VCaP (cell line): ENCODE measurements around the gene MPPED2.

ENCODE experiments used
- H3K27ac ChIP-seq: fragments of 450-650 bp; 2 replicates; pipeline ENCODE4 v1.5.1; 2017
- CTCF ChIP-seq: fragments of 450-650 bp; conservative IDR thresholded peaks from 2 replicates; pipeline ENCODE4 v1.5.1; 2017; ENCODE audit warnings: mild to moderate bottlenecking, moderate library complexity

Gene MPPED2

GRCh38 chr11:30453705-30454104 lies 132.4 kb downstream of the MPPED2 start:
- H3K27ac ChIP-seq: peak overlapping the region; percentile 30; the same call in 1 of the 2 replicates
- TF ChIP-seq CTCF: no peak

- H3K27ac ChIP-seq: peak overlapping the region; percentile 30
- TF ChIP-seq CTCF: no peak
Observed at GRCh38 chr11:30452842-30453241, 133.3 kb downstream of the MPPED2 start.

- peak overlapping the region; percentile 30 for H3K27ac ChIP-seq
- no peak for TF ChIP-seq CTCF
Observed at GRCh38 chr11:30452114-30452513, 134.0 kb downstream of the MPPED2 start.

- TF ChIP-seq CTCF: no peak
- no peak overlapping the region for H3K27ac ChIP-seq
Observed at GRCh38 chr11:30451626-30452025, 134.5 kb downstream of the MPPED2 start.

- no peak for TF ChIP-seq CTCF
- H3K27ac ChIP-seq: no peak overlapping the region
Observed at GRCh38 chr11:30451167-30451566, 135.0 kb downstream of the MPPED2 start.

- no peak for TF ChIP-seq CTCF
- H3K27ac ChIP-seq: no peak overlapping the region
Observed at GRCh38 chr11:30447058-30447640, 139.0 kb downstream of the MPPED2 start.

- no peak for TF ChIP-seq CTCF
- no peak overlapping the region for H3K27ac ChIP-seq
Observed at GRCh38 chr11:30446520-30446919, 139.6 kb downstream of the MPPED2 start.
